ENCODE measurements around the gene F10.
"Not testable (repeated sequence)": the region's sequence is repeated elsewhere in the genome, so short reads cannot be mapped to it uniquely, and the experiment has no call there.

Gene F10

DNA sequence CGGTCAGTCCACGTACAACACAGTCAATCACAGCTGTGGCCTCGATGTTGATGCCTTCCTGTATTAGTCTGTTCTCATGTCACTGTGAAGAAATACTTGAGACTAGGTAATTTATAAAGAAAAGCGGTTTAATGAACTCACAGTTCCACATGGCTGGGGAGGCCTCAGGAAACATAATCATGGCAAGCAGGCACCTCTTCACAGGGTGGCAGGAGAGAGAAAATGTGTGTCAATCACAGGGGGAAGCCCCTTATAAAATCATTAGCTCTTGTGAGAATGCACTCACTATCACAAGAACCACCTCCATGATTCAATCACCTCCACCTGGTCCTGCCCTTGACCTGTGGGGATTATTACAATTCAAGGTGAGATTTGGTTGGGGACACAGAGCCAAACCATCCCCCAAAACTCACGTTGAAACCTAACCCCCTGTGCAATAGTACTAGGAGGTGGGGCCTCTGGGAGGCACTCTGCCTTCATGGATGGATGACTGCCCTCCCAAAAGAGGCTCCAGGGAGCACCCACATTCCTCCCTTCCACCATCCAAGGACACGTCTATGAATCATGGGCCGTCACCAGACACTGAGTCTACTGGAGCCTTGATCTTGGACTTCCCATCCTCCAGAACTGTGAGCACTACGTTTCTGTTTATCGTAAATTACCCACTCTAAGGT lies 33.5 kb downstream of the F10 start:
- no peak for FAIRE-seq

GRCh38 chr13:113157206-113157928 lies 34.8 kb downstream of the F10 start:
- no peak for FAIRE-seq

DNA sequence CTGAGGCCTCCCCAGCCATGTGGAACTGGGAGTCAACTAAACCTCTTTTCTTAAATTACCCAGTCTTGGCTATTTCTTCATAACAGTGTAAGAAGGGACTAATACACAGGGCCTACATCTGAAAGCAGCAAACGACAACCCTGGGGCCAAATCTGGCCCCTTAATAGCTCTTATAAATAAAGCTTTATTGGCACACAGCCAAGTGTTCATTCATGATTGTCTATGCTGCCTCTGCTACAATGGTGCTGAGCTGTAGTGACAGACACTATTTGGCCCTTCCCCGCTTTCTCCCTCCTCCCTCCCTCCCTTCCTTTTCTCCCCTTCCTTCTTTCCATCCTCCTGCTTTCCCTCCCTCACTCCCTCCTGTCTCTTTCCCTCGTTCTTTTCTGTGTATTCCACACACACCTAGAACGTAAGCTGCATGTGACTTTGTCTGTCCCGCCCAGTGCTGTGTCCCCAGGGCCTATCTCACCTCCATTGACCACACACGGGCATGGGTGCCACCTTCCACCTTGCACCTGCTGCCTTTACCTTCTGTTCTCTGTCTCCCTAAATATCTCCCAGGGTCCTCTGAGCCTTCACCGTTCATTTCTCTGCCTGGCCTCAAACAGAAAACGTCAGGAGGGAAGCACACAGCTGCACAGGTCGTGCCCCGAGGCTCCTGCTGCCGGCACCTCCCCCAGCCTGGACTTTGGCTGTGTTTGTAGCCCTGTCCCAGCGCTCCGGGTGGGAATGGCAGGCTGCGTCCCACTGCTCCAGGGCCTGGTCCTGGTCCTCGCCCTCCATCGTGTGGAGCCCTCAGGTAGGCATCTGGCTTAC lies 35.5 kb downstream of the F10 start, which contains the start of gene PROZ:
Gene PROZ (plus strand): TSS at position 720 of the 819 bp plus-strand sequence. CDS start 13 bp downstream, at position 733.
- no peak for FAIRE-seq

DNA sequence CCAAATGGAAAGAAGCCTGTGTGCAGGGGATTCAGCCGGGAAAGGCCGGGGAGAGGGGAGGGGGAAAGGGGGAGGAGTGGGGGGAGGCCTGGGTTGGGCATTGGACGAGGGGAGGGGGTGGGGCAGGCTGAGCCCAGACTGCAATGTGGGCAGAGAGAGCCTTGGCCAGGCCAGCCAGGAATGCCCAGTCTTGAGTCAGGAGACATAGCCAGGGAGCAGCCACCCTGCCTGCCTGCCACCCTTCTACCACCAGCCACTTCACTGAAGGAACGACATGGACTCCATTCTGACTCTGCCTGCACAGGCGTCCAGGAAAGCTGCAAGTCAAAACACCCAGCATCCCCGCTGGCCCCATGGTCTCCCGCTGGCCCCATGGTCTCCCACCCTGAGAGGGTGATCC lies 36.3 kb downstream of the F10 start:
- FAIRE-seq: no peak

DNA sequence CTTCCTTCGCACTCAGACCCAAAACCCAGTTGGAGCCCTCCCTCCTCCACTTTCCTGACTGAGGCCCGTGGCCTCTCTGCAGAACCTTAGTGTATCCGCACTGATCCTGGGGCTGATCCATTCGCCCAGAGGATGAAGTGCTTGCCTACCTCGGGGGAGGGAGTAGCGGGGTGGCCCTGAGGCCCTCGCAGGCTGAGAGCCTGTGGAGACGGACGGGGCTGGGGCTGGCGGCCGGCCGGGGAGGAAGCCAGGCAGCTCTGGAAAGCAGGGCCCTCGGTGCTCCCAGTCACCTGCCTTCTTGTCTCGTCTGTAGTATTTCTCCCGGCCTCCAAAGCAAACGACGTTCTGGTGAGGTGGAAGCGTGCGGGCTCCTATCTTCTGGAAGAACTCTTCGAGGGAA lies 37.1 kb downstream of the F10 start:
- FAIRE-seq: no peak

- FAIRE-seq: no peak
Observed at GRCh38 chr13:113160983-113161382, 38.4 kb downstream of the F10 start.

DNA sequence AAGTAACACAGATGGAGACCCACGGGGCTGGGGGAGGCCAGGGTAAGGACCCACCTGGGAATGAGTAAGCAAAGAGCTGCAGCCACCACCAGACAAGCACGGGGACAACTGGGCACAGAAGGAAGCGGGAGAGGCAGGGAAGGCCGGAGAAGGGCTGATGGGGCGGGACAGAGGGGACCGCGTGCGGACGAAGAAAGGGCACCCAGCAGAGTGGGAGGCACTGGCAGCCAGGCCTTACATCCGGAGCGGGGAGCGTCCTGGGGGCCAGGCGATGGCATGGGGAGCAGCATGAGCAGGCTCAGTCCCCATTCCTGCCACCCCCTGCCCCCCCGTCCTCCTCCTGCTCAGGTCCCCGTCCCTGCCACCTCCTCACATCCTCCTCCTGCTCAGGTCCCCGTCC lies 38.8 kb downstream of the F10 start:
- FAIRE-seq: no peak

GRCh38 chr13:113161975-113162374 lies 39.4 kb downstream of the F10 start:
- FAIRE-seq: not testable (repeated sequence)

DNA sequence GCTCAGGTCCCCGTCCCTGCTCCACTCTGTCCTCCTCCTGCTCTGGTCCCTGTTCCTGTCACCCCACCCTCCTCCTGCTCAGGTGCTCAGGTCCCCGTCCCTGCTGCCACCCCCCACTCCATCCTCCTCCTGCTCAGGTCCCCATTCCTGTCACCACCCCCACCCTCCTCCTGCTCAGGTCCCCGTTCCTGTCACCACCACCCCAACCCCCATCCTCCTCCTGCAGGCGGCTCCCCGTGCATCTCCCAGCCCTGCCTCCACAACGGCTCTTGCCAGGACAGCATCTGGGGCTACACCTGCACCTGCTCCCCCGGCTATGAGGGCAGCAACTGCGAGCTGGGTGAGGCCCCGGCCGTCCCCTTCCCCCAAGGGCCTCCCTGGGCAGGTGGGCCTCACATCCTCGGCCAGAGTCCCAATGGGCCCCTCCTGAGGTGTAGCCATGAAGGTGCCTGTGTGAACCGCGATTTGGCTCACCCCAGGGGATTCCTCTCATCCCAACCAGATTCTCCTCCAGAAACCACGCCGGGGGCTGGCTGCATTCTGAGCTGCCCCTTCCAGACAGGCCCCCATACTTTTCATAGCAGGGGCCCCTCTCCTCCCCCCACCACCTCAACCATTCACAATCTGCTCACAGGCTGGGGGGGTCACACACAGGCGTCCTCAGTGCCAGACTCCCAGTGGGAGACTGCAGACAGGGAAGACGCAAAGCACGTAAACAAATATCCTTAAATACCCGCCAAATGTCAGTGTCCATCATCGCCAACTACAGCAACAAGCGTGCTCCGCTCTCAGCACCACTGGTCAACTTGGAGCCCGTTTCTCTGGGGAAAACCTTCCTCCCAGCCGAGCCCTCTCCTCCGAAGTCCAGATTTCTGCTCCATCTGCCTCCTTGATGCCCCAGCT lies 40.4 kb downstream of the F10 start:
- FAIRE-seq: no peak

DNA sequence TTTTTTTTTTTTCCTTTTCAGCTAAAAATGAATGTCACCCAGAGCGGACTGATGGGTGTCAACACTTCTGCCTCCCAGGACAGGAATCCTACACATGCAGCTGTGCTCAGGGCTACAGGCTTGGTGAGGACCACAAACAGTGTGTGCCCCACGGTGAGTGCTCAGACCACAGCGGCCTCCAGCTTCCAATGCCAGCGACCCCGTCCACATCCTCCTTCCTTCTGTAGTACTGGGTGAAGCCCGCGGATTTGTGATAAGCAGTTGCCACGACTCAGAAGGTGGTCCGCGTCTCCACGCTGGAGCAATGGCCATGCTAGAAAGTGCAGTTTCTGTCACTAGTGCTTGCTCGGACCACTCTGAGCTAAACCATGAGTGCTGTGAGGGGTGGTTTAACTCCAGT lies 41.9 kb downstream of the F10 start:
- FAIRE-seq: no peak

DNA sequence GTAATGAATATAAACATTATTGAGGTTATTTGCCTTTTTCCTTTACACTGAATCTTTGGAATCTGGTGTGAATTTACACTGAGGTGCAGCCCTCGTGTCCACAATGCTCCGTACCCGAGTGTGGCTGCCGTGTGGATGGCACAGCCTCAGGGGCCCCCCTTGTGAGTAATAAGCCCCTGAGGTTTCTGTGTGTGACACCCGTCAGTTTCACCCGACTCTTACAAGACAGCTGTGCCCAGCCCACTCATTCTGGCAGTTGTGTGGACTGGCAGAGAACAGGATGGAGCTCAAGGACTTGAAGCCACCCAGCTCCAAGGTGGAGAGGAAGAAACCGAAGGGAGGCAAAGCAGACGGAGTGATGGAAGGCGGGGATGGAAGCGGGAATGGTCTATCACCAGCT lies 43.7 kb downstream of the F10 start:
- FAIRE-seq: no peak

- no peak for FAIRE-seq
Observed at GRCh38 chr13:113166681-113167080, 44.1 kb downstream of the F10 start.

- no peak for FAIRE-seq
Observed at GRCh38 chr13:113167155-113167554, 44.6 kb downstream of the F10 start.

GRCh38 chr13:113167575-113167974 lies 45.0 kb downstream of the F10 start:
- no peak for FAIRE-seq

- FAIRE-seq: no peak
Observed at GRCh38 chr13:113168211-113168610, 45.6 kb downstream of the F10 start.

GRCh38 chr13:113169277-113170272 lies 47.0 kb downstream of the F10 start:
- FAIRE-seq: no peak

DNA sequence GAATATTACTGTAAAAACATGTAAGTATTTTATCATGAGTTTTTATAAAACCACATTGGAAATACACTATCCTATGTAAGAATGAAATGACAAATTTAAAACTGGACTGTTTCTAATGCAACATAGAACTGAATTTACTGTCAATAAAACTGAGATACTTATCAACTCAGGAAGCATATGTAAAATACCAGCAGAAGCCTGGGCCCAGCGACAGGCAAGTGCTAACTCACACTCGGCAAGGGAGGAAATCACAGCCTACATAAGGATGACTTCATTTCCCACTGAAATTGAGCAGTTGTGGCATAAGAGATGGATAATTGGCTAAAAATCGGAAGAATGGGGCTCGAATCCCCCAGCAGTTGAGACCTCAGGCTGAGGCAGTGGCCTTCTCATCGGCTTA lies 47.9 kb downstream of the F10 start:
- no peak for FAIRE-seq

DNA sequence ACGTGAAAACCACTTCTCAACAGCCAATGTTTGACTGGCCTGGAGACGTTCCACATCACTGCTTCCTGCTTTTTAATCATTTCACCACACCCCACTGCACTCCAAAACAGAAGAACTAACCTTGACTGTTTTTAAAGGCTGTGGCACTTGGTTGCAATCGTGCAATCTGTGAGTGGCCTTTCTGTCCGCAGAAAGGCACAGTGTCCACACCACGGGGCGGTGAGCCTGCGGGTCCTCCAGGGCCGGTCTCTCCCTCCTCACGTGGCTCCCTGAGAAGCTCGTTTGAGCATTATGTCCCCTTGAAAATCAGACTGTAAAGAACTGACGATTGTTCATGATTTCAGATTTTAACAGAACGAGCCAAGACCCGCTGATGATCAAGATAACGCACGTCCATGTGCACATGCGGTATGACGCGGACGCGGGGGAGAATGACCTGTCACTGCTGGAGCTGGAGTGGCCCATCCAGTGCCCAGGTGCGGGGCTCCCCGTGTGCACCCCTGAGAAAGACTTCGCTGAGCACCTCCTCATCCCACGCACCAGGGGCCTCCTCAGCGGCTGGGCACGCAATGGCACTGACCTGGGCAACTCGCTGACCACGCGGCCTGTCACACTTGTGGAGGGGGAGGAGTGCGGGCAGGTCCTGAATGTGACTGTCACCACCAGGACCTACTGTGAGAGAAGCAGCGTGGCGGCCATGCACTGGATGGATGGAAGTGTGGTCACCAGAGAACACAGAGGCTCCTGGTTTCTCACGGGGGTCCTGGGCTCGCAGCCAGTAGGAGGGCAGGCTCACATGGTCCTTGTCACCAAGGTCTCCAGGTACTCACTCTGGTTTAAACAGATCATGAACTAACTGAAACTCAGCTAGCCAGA lies 48.9 kb downstream of the F10 start:
- FAIRE-seq: no peak

DNA sequence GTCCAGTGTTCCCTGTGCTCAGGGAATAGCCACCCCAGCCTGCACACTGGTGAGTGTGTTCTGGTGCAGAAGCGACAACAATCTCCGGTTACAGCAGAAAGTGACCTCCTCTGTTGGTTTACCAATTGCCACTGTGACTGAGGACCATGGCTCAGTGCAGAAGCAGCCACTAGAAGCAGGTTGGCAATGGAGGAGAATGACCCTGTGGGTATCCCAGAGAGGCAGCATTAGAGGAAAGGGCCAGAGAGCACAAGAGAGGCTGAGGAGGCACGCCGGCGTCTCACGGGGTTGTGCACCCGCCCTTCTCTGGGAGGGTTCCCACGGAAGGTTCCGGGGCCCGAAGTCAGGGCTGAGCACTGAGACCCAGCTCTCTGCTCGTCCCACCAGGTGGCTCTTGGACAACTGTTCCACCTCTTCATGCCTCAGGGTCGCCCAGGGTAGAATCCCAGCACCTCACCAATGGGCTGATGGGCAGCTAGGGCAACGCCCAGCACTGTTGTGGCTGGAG lies 49.9 kb downstream of the F10 start:
- FAIRE-seq: no peak

DNA sequence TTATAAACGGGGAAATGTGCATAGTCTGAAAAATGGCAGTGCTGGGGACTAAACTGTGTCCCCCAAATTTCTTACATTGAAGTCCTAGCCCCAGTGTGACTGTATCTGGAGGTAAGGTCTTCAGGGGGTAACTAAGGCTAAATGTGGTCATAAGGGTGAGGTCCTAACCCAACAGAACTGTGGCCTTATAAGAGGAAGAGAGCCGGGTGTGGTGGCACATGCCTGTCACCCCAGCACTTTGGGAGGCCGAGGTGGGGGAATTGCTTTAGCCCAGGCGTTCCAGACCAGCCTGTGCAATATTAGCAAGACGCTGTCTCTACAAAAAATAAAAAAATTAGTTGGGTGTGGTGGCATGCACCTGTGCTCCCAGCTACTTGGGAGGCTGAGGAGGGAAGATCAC lies 53.7 kb downstream of the F10 start:
- FAIRE-seq: no peak

Data from G401.6 (cell line).